K562 (cell line): ENCODE results near the gene MRPL40. TPM values are rescaled to one million over a fixed set of nuclear protein-coding genes. Genes with fewer than 3 reads are reported as not detected.

ENCODE experiments used
- CHD2 ChIP-seq: IDR thresholded peaks from 2 replicates; pipeline ENCODE4 v1.6.1; 2011; ENCODE audit warnings: low read depth, low read length
- FOXA1 ChIP-seq: fragments of 450-650 bp; IDR thresholded peaks from 2 replicates; pipeline ENCODE4 v1.6.1; 2016; ENCODE audit warnings: mild to moderate bottlenecking, borderline replicate concordance
- HDAC1 ChIP-seq, 2 experiments: fragments of 450-650 bp; IDR thresholded peaks; 2 replicates each; pipeline ENCODE4 v1.6.1; 2016 to 2017; ENCODE audit warnings: inconsistent platforms in 1 of 2, mild to moderate bottlenecking in 1 of 2, moderate library complexity in 1 of 2
- MEF2D ChIP-seq: conservative IDR thresholded peaks from 2 replicates; pipeline ENCODE4 v1.6.1; 2016; ENCODE audit warnings: low read depth, missing genetic modification characterization, missing compliant biosample characterization
- SMARCE1 ChIP-seq: fragments of 450-650 bp; IDR thresholded peaks from 2 replicates; pipeline ENCODE4 v1.7.1; 2016; ENCODE audit warnings: mild to moderate bottlenecking
- SRSF1 ChIP-seq: fragments of 200-400 bp; formaldehyde crosslinking; IDR thresholded peaks from 2 replicates; pipeline ENCODE4 v1.6.1; 2017; ENCODE audit warnings: mild to moderate bottlenecking, low read depth, low read length, moderate library complexity
- ZFPM2 ChIP-seq: fragments of 250-450 bp; sonication (Bioruptor Pico); IDR thresholded peaks from 2 replicates; pipeline ENCODE4 v1.5.1; 2022; ENCODE audit warnings: mild to moderate bottlenecking
- ZNF347 ChIP-seq: fragments of 450-650 bp; formaldehyde crosslinking; IDR thresholded peaks from 2 replicates; pipeline ENCODE4 v1.4.0; 2020; ENCODE audit warnings: low read depth, mild to moderate bottlenecking, moderate library complexity
- polyA plus RNA-seq, 8 experiments: library from polyadenylated mRNA; depleted of rRNA in 4 of 8; stranded (reverse) in 5 of 8; unstranded in 3 of 8; fragments of >200 nt; fragmentation: Nextera tagmentation in 2 of 8; fragmentation: Illumina TruSeq in 1 of 8; extraction: Ambion mirVana in 2 of 8; extraction: Trizol in 1 of 8; gene quantifications; 2 replicates each; pipeline versions ENCODE4 v1.2.1 to v1.2.3, GENCODE V29; 2011 to 2014; ENCODE audit warnings: inconsistent platforms in 1 of 8, missing spikeins in 1 of 8
- total RNA-seq, 7 experiments: library from RNA; depleted of rRNA in 6 of 7; stranded (reverse); fragments of >200 nt in 6 of 7; fragmentation: Illumina TruSeq in 2 of 7; extraction: Trizol in 2 of 7; gene quantifications; 2 replicates each; pipeline versions ENCODE4 v1.2.1 to v1.2.3, GENCODE V29; 2011 to 2021; ENCODE audit warnings: low replicate concordance in 1 of 7
- TF ChIP-seq, protein P1 (sequence below), 2 experiments: fragments of 450-650 bp; IDR thresholded peaks; 2 replicates each; pipeline ENCODE4 v1.6.1; 2016; ENCODE audit warnings: mild to moderate bottlenecking in 2 of 2, borderline replicate concordance in 1 of 2, low read depth in 1 of 2, moderate library complexity in 1 of 2
- TF ChIP-seq, protein P2 (sequence below): sonication (generic); formaldehyde crosslinking; IDR thresholded peaks from 2 replicates; pipeline ENCODE4 v1.8.0; 2023; ENCODE audit warnings: missing genetic modification reagents, mild to moderate bottlenecking, borderline replicate concordance
- TF ChIP-seq, protein P3 (sequence below), 2 experiments: fragments of 450-650 bp in 1 of 2; sonication (generic) in 1 of 2; formaldehyde crosslinking in 1 of 2; IDR thresholded peaks in 1 of 2; conservative IDR thresholded peaks in 1 of 2; 2 replicates each; pipeline versions ENCODE4 v1.6.1 to v1.8.1; 2016 to 2023; ENCODE audit warnings: mild to moderate bottlenecking in 2 of 2, moderate library complexity in 2 of 2, inconsistent platforms in 1 of 2, missing genetic modification reagents in 1 of 2

MRPL40 gene
- total and polyA plus RNA-seq, 9 of the 15 experiments (the other 6 are each of a cell fraction or from before 2014, with no cell fraction given) = 132 to 652 (median 208) TPM

DNA sequence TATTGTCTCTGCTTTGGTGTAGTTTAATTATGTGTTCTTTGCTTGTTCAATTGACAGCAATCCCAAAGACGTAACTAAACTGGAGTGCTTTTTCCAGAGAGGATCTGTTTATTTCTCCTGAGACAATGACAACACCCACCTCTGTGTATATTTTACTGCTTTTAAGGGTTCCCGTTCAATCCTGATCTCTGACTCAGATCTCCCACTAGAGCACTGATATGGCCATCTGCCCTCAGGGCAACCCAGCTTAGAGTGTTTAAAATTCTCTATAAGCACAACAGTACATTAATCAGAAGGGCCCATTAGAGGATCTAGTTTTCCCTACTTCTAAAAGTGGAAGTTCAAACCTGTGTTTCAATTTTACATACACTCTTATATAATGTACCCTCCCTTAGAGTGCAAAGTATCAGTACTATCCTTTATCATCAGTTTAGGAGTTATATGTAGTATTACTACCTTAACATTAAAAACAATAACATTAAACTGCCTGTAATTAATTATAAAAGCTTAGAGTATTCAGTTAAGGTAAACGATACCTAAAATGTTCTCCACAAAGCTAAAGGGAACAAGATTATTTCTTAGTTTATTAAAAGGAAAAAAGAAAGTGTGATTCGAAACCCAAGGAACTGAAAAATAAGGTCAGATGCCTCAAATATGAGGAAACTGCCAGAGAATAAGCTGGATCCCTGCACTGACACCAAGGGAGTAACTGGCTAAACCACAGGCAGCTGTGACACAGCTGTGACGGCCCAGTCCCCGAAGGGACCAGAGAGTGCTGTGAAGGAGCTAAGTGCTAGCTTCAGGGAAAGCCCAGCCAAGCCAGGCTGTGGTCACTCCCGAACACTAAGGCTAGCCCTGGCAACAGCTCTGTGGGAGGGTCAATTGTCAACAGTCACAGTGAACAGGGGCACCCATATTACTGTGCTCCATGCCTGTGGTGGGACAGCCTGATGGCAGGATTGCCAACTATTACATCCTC is 31.4 kb downstream of the MRPL40 start (continued):
- TF ChIP-seq, protein P1, sequence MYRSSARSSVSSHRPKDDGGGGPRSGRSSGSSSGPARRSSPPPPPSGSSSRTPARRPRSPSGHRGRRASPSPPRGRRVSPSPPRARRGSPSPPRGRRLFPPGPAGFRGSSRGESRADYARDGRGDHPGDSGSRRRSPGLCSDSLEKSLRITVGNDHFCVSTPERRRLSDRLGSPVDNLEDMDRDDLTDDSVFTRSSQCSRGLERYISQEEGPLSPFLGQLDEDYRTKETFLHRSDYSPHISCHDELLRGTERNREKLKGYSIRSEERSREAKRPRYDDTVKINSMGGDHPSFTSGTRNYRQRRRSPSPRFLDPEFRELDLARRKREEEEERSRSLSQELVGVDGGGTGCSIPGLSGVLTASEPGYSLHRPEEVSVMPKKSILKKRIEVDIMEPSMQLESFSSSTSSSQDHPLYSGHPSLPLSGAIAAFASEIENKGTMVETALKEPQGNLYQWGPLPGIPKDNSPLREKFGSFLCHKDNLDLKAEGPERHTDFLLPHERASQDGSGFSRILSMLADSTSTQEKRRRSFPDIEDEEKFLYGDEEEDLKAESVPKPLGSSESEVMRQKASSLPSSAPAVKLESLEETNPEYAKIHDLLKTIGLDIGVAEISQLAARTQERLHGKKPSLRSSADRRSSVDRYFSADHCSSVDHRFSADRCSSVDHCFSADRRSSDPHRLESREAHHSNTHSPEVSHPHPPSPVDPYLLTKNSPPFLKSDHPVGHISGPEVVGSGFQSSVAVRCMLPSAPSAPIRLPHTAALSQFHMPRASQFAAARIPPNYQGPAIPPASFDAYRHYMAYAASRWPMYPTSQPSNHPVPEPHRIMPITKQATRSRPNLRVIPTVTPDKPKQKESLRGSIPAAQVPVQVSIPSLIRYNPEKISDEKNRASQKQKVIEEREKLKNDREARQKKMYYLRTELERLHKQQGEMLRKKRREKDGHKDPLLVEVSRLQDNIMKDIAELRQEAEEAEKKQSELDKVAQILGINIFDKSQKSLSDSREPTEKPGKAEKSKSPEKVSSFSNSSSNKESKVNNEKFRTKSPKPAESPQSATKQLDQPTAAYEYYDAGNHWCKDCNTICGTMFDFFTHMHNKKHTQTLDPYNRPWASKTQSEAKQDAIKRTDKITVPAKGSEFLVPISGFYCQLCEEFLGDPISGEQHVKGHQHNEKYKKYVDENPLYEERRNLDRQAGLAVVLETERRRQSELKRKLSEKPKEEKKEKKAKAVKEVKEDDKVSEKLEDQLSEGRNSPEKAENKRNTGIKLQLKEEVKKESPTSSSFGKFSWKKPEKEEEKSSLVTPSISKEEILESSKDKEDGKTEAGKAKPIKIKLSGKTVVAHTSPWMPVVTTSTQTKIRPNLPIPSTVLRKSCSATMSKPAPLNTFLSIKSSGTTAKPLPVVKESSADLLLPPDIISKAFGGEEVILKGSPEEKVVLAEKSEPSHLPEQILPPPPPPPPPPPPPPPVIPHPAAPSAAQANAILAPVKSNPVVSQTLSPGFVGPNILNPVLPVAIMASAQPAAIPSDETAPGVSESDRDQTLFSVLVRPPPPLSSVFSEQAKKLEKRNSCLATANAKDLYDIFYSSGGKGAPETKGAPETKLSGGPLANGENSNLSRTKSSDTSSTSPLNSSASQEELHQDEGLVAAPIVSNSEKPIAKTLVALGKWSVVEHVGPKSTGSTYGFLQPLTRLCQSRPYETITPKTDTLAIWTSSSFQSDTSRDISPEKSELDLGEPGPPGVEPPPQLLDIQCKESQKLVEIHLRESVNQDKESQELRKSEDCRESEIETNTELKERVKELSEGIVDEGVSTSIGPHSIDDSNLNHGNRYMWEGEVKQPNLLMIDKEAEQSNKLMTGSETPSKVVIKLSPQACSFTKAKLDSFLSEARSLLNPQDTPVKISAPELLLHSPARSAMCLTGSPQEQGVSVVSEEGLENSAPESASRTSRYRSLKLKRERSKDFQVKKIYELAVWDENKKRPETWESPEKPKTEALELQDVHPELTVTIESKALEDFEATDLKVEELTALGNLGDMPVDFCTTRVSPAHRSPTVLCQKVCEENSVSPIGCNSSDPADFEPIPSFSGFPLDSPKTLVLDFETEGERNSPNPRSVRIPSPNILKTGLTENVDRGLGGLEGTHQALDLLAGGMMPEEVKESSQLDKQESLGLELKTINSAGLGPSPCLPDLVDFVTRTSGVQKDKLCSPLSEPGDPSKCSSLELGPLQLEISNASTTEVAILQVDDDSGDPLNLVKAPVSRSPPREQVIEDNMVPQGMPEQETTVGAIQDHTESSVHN (IDR thresholded peaks at IDR 0.05; ENCODE audit: borderline replicate concordance in 1 of 2, low read depth in 1 of 2) = no peak
- TF ChIP-seq CHD2 = no peak
- TF ChIP-seq ZFPM2 (CRISPR knock-in tag) = no peak
- peak; percentile 57; the same call in 1 of the 2 replicates for TF ChIP-seq SMARCE1
- TF ChIP-seq MEF2D (tag) = no peak
- TF ChIP-seq SRSF1 = no peak
- TF ChIP-seq HDAC1 (IDR thresholded peaks at IDR 0.05) = no peak
- no peak for TF ChIP-seq FOXA1
- no peak for TF ChIP-seq ZNF347 (CRISPR knock-in tag)
- TF ChIP-seq, protein P2, sequence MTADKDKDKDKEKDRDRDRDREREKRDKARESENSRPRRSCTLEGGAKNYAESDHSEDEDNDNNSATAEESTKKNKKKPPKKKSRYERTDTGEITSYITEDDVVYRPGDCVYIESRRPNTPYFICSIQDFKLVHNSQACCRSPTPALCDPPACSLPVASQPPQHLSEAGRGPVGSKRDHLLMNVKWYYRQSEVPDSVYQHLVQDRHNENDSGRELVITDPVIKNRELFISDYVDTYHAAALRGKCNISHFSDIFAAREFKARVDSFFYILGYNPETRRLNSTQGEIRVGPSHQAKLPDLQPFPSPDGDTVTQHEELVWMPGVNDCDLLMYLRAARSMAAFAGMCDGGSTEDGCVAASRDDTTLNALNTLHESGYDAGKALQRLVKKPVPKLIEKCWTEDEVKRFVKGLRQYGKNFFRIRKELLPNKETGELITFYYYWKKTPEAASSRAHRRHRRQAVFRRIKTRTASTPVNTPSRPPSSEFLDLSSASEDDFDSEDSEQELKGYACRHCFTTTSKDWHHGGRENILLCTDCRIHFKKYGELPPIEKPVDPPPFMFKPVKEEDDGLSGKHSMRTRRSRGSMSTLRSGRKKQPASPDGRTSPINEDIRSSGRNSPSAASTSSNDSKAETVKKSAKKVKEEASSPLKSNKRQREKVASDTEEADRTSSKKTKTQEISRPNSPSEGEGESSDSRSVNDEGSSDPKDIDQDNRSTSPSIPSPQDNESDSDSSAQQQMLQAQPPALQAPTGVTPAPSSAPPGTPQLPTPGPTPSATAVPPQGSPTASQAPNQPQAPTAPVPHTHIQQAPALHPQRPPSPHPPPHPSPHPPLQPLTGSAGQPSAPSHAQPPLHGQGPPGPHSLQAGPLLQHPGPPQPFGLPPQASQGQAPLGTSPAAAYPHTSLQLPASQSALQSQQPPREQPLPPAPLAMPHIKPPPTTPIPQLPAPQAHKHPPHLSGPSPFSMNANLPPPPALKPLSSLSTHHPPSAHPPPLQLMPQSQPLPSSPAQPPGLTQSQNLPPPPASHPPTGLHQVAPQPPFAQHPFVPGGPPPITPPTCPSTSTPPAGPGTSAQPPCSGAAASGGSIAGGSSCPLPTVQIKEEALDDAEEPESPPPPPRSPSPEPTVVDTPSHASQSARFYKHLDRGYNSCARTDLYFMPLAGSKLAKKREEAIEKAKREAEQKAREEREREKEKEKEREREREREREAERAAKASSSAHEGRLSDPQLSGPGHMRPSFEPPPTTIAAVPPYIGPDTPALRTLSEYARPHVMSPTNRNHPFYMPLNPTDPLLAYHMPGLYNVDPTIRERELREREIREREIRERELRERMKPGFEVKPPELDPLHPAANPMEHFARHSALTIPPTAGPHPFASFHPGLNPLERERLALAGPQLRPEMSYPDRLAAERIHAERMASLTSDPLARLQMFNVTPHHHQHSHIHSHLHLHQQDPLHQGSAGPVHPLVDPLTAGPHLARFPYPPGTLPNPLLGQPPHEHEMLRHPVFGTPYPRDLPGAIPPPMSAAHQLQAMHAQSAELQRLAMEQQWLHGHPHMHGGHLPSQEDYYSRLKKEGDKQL (CRISPR knock-in tag) = no peak
- TF ChIP-seq, protein P3, sequence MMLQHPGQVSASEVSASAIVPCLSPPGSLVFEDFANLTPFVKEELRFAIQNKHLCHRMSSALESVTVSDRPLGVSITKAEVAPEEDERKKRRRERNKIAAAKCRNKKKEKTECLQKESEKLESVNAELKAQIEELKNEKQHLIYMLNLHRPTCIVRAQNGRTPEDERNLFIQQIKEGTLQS (IDR thresholded peaks at IDR 0.05) = no peak
- TF ChIP-seq, protein P3 (CRISPR knock-in tag; conservative IDR thresholded peaks at IDR 0.05) = no peak
